Hematopoietic multipotent progenitor cell treated with erythropoietin and hydrocortisone succinate and interleukin-3 and kit ligand, for 8 days (in vitro differentiated cells): ENCODE measurements around the gene COL4A1.
A peak's percentile ranks its signal among the peaks of the same experiment; 100 is the strongest.

Experiments
- DNase-seq: peaks from one replicate; pipeline ENCODE4 v3.0.0-alpha.2; 2015

COL4A1 gene

DNA sequence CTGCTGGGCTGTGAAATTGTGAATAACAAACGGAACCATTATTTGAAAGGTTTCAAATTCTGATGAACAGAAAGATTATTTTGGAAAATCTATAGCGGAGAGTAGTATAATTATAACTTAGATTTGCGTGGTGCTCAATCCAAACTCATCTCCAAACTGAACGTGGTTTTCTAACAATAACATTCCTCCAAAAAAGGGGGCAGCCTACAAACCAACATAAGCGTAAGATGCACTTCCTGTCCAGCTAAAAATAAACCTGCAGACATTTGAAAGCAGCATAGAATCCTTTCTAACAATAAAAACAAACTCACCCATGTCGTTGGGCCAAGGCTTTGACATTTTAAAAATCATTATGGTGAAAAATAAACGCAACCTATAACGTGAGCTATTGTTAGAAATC, 178.4 kb downstream of the COL4A1 start:
- no peak for DNase-seq

GRCh38 chr13:110127986-110128511, 178.9 kb downstream of the COL4A1 start:
- DNase-seq: no peak

DNA sequence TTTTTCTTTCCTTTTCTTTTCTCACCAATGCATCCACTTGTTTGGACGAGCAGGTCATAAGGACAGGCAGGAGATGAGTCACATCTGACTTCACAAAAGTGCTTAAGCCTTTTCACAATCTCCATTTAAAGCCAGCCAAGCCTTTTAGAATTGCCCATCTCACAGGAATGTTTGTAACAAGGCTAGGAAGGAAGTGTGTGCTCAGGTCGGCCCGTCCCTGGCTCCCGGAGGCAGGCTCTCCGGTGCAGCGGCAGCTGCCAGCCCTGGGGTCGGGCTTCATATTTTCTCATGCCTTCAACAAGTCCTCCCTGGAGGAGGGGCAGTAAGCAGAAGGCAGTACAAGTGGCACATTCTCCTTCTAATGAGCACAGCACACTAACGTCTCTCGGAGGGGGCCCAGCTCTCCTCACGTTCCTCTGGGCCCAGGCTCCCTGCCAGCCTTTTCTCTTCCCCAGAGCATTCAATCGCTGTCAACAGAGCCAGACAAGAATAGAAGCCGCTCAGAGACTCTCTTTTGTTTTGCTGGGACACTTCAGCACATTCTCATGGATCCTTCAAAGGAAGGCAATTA, 180.5 kb downstream of the COL4A1 start:
- DNase-seq: no peak

DNA sequence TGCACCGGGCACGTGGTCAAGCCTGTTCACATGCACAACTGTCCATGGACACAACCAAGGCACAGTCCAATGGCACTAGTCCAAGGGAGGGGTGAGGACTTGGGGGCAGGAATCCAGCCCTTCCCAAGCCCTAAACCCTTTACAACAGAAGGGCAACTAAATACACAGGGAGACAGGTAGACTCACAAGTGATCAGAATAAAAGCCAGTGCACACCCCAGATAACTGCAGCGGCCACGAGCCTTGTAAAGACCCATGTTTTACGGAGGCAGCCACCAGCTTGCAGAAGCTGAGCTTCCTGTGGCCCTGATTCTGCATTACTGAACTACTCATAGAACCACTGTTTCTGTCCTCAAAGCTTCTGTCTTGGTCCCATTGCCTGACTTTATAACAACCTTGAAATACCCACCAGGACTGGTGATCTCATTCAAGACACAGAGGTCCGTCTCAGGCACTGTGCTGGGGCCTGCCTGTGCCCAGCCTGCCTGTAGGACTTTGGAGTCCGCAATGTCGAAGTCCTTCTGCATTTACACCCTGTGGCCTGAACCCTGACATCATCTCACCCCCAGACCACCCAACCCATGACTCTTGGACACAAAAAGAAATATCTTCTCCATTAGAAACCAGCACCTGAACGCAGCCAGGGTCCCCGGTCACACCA, 181.2 kb downstream of the COL4A1 start:
- DNase-seq: no peak

DNA sequence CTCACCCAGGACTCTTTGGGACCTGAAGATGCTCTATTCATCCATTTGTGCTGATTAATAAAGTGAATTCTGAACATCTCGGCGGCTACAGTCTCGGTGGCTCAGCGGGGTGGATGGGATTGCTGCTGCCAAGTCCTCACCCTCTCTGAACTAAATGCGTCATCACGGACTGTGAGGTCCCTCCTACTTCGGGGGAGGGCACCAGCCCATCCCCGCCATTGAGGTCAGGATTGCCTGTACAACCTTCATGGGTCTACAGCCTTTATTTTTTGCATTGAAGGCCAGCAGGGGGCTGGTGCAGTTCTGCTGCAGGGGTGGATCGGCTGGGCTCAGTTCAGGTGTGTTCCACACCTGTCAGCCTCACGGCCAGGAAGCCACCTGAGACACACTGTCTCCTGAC, 181.8 kb downstream of the COL4A1 start:
- no peak for DNase-seq

- no peak for DNase-seq
Observed at GRCh38 chr13:110124201-110124940, 182.6 kb downstream of the COL4A1 start.

DNA sequence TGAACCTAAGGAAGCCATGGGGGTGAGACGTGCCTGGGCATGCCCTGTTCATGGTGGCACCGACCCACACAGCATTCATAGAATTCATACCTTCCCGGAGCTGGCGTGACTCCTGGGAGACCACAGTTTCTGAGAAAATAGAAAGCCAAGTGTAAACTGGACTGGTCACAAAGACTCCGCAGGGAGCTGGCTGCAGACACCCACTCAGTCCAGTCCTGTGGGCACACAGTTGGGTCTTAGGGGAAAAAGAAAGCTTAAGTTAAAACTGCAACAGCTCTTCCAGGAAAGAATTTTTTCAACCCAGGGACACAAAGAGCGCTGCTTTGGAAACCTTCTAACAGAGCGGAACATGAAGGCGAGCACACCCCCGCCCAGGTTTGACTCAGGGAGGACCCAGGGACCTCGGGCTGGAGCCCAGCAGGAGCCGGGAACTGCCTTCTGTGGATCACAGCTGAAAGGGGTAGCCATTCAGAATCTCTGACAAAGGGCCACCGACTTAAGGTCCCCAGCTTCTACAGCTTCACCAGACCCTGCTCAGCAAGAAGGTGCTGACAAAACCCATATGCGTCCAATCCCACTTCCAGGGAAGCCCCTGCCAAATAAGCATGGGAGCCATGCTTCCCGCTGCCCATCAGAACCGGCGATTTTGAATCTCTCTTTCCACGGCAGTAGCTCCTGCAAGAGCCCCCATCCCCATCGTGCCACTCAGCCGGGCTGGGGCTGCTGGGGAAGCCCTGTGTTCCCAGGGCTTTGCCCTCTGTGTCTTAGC, 183.7 kb downstream of the COL4A1 start:
- no peak for DNase-seq

GRCh38 chr13:110121422-110122083, 185.4 kb downstream of the COL4A1 start:
- DNase-seq: no peak

DNA sequence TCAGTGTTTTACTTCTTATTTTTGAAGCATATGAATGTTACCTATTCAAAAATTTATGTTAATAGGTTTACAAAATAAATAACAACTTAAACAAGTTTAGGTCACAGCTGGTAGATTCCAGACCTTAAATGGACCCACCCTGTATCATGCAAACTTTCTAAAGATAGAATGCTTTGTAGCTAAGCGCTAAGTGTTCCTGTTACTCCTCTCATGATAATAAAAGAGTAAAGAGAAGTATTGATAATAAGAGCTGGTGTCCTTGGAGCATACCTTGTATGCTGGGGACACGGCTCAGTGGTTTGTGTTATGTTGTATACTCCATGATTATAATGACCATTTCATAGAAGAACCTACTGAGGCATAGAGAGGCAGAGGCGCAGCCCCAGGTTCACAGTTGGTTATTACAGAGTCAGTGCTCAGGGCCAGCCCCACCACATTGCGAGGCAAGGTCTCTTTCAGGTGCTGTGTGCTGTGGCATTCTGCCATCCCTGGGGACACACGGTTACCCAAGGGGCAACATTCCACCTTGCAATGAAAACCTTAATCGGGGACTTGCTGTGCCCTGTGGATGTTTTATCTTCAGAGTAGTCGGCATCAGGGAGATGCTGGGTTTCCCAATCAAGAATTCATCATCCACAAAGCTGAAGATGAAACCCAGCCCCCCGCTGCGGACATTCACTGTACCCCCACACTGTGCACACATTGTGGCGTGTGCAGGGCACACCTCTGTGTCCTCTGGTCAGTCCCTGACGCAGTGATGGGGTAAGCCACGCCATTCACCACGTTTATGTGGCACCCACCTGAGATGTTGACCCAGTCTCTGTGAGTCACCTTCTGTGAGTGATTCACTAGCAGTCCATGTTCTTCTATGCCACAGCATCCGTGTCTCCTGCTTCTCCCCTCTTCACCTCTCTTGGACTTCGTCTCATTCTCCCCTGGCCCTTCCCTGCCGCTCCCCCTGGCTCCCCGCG, 186.7 kb downstream of the COL4A1 start:
- DNase-seq: no peak

DNA sequence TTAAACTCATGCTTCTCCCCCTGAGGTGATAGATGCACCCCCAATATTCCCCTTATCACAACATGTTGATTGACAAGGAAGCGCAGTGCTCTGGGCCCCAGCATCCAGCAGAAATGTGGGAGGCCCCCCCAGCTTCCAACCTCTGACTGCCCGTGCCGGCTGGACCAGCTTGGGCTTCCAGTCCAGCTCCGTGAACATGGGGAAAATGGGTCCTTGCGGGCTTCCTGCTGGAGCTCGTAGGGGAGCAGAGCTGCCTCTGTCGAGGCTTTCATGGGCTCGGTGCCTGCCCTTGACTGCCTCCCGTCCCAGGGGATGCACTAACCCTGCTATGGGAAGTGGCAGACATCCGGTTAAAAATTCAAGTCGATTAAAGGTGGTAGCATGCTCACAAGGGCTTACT, 188.9 kb downstream of the COL4A1 start:
- no peak for DNase-seq

- peak; percentile 45 for DNase-seq
Observed at GRCh38 chr13:110116072-110116487, 190.9 kb downstream of the COL4A1 start.

- no peak for DNase-seq
Observed at GRCh38 chr13:110115591-110115990, 191.4 kb downstream of the COL4A1 start.

DNA sequence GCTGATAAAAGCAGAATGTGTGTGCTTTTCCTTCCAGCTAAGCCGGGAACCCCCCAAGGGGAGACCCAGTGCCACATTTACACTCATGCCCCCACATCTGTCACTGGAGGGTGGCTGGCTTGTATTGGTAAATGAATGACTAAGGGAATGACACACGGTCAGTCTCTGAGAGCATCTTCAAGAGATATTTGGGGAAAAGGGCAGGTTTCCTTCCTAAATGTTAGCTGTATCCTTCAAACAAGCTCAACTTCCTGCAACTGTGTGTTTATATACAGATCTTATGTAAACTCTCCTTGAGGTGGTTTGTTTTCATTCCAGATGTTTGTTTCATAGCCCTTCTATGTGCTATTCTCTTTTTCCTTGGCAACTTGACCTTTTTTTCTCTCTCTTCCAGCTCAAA, 192.6 kb downstream of the COL4A1 start:
- no peak for DNase-seq

GRCh38 chr13:110113284-110113764, 193.6 kb downstream of the COL4A1 start:
- no peak for DNase-seq

- DNase-seq: peak; percentile 14
Observed at GRCh38 chr13:110112379-110112778, 194.6 kb downstream of the COL4A1 start.

GRCh38 chr13:110110783-110111182, 196.2 kb downstream of the COL4A1 start:
- DNase-seq: no peak

DNA sequence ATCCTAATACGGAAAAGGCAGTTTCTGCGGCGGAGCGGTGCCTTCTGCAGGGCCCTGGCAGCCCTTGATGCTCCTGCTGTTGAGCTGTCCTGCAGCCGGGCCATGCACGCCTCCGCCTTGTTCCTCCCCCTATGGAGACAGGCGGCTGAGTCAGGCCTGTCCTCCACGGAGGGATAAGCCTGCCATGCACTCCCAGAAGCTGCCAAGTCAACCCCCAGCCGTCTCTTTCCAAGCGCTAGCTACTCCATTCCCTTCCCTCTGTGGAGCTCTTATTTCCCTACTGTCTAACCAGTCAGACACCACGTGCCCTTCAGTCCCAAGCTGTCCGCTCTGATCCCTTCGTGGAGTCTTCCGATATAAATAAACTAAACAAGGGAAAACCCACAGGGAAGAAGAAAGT, 197.0 kb downstream of the COL4A1 start:
- DNase-seq: no peak

DNA sequence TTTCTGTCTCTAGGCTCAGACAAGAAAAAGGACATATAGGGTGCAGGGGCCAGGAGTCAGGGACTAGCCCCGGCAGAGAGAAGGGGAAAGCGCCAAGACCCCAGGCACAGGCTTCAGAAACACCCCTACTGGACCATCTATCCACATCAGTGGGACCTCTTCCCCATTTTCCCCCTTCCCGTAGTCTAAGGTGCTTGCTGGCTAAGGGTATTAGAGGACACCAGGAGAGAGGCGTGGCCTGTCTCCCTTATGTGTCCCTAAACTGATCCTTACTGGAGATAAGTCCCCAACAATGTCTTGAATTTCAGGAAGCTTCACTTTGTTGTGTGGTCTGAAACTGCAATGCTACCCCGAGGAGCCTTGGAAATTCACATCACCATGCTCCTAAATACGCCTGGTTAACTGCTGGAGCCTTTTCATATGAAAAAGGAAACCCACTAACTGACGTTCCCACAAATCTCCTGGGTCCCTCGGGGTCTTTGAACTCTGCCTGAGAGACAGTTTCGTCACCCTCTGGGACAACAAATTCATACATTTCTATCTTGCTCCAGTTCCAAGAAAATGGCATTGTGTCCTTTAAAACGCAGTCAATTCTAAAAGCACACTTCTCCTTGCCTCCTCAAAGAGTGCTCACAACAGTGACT, 197.7 kb downstream of the COL4A1 start:
- no peak for DNase-seq

- DNase-seq: peak; percentile 4
Observed at GRCh38 chr13:110108348-110109139, 198.4 kb downstream of the COL4A1 start.
